ENCODE data around the gene CHST15.

The CHST15 gene

GRCh38 chr10:124063750-124064603, 29.4 kb downstream of the CHST15 start:
- no peak for DNase-seq

GRCh38 chr10:124062390-124062789, 31.0 kb downstream of the CHST15 start:
- no peak for DNase-seq

GRCh38 chr10:124061030-124061429, 32.4 kb downstream of the CHST15 start:
- DNase-seq = no peak

- DNase-seq = no peak
Observed at GRCh38 chr10:124060148-124060720, 33.2 kb downstream of the CHST15 start.

- no peak for DNase-seq
Observed at GRCh38 chr10:124059551-124059950, 33.8 kb downstream of the CHST15 start.

GRCh38 chr10:124058346-124059003, 34.9 kb downstream of the CHST15 start:
- no peak for DNase-seq

- DNase-seq = no peak
Observed at GRCh38 chr10:124057601-124058000, 35.8 kb downstream of the CHST15 start.

GRCh38 chr10:124056337-124056980, 36.9 kb downstream of the CHST15 start:
- DNase-seq = no peak

- no peak for DNase-seq
Observed at GRCh38 chr10:124053971-124054370, 39.4 kb downstream of the CHST15 start.

GRCh38 chr10:124052561-124052960, 40.8 kb downstream of the CHST15 start:
- DNase-seq = no peak

- DNase-seq = no peak
Observed at GRCh38 chr10:124050021-124051015, 43.1 kb downstream of the CHST15 start.

GRCh38 chr10:124049484-124049883, 43.9 kb downstream of the CHST15 start:
- no peak for DNase-seq

GRCh38 chr10:124048371-124049290, 44.8 kb downstream of the CHST15 start:
- no peak for DNase-seq

- DNase-seq = no peak
Observed at GRCh38 chr10:124047427-124048152, 45.8 kb downstream of the CHST15 start.

GRCh38 chr10:124045801-124046355, 47.5 kb downstream of the CHST15 start:
- DNase-seq = no peak

- no peak for DNase-seq
Observed at GRCh38 chr10:124045276-124045675, 48.1 kb downstream of the CHST15 start.

GRCh38 chr10:124044143-124044862, 49.1 kb downstream of the CHST15 start:
- DNase-seq = no peak

GRCh38 chr10:124043310-124044142, 49.9 kb downstream of the CHST15 start:
- no peak for DNase-seq
